Islet of Langerhans (tissue), 1 donor: ENCODE measurements around the gene ENHO.
"Not testable (repeated sequence)": the region's sequence is repeated elsewhere in the genome, so short reads cannot be mapped to it uniquely, and the experiment has no call there.

Experiments
- FAIRE-seq: peaks from one replicate; lab custom pipeline; 2011; peaks lifted over from hg19 to GRCh38; lab: Jason Lieb, UNC

The ENHO gene

DNA sequence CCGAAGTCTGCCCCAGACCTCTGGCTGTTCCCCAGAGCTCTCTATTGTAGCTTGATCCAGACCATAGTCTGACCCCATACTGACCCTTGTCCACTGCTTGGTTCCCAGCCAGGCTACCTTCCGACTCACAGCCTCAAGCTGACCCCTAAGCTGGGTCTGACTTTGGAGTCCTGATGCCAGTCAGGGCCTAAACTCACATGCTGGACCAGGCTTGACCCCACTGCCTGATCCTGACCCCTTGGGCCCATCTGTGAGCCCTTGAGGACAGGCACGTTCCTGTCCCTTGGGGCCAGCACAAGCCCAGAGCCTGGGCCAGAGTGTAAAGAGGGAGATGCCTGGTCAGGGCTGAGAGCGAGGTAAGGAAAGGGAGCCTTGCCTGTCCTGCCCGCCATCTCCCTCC lies 32.7 kb upstream of the ENHO start:
- no peak for FAIRE-seq

DNA sequence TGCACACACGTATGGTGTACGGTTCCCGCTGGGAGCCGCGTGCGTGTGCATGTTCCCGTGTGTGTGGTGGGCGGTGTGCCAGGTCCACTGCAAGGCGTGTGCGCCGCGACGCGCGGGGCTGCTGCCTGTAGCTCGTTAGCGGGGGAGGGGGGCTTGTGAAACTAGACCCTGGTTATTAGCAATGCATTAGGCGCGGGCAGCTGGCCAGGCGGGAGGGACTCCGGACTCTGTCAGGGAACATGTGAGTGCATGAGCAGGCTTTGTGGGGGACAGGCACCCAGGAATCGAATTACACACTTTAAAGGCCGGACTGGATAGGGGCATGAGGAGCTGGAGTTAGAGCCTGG lies 32.2 kb upstream of the ENHO start:
- FAIRE-seq: no peak

DNA sequence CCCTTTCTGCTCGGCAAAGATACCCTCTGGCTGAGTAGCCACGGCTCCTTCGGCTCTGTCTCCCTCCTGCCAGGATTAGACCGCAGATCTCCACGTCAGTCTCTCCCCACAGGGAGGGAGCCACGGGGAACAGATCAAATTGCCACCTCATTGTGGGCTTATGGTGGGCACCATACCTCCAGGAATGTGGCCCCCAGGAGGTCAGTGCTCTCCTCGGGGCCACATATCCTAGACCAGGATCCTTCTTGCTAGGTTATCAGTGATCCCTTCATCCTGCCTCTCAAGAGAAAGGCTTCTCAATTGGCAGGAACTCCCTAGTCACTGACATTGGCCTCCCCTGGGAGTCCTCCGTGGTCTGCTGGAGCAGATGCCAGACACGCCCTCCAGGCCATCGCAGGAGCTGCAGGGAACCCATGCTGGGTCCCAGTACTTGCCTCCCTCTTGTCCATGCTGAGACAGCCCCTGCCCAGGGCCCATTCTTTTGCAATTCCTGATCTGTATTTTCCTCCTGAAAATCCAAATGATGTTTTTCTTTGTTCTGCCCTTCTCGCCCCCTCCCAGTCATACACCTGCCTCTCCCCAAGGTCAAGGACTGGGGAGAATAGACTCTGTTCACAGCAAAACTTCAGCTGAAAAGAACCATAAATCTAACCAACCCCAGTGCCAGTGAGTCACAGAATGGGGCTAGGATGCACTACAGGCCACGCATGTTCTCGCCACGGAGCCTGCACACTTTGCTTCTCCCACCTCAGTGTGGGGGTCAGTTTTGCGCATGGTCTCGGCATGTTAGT lies 31.6 kb upstream of the ENHO start:
- no peak for FAIRE-seq

DNA sequence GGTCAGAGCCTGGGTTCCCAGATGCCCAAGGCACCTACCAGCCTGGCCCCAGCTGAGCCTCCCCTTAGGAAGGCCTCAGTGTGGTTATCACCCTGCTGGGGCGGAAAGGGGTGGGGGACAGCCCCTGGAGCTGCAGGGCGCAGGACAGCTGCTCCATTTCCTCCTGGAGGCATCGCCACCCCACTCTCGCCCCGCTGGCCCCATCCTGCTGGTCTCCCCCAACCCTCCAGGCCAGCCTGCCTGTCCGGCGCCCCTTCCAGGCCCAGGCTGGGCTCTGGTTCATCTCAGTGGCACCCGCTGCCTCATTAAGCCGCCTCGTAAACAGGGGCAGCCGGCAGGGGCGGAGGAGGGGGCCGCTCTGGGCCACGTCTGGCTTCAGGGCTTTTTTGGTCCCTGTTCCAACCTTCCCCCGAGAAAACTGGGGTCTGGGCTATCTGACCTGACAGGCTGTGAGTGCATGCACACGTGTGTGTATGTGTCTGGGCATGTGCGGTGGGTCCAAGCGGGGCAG lies 30.8 kb upstream of the ENHO start:
- FAIRE-seq: no peak

DNA sequence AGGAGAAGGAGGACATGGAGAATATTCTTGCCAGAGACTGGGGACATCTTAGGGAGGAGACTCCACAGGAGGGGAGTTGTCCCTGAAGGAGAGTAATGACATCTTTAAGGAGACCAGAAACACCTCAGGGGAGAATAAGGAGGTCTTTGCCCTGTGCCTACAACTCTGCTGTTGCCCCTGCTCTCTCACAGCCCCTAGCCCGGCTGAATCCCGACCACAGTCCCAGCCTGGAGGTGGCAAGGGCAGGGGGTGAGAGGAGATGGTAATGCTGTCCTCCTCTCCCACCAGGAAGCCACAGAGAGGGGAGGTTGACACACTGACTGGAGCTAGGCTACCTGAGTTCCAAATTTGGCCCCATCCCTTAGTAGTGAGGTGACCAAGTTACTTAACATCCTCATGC lies 30.2 kb upstream of the ENHO start:
- no peak for FAIRE-seq

DNA sequence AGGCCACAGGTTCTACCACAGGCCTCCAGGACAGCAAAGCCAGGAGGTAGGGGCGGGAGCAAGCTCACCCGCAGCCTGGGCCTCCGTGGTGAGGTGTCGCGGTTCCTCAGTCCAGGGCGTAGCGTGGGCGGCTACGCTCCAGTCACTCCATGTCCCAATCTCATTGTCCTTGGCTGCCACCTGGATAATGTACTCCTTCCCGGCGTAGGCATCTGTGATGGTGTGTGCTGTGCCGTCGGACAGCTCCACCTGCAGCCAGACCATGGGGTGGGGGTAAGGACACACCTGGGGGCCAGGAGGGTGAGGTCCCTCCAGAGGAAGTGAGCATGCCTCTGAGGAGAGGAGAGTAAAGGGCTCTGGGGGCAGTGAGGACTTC lies 29.8 kb upstream of the ENHO start:
- no peak for FAIRE-seq

DNA sequence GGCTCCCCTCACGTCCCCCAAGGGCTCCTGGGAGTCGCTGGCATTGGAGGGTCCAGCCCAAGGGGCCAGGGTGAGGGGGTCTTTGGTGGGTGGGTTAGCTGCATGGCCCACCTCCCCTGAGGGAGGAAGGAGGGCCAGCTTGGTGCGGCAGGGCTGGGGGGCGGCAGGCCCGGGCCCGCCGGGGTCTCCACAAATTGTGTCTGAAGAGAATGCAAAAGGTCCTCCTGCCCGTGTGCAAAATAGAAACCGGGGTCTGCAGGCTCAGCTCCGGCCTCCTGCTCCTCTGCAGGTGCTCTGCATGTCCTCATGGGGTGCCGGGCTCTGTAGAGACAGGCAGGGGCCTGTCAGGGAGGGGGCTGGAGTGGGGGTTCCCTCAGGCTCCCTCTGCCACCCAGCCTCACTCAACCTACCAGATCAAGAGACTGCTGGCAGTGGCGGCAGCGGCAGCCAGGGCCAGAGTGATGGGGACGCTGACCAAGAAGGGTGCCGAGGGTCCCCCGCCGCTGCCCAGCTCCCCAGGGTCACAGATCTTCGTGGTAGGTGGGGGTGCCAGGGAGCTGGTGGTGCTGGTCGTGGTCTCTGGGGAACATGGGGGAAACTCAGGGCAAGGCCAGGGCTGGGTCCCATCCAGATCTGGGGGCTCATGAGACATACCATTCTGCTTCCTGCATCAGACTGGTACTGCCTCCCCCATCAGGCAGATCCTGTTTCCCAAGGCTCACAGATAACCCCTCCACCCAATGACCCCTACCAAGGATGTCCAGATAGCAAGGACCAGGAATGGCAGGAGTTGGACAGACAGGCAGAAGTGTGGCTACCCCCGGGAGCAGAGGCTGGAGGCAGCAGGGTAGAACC lies 29.2 kb upstream of the ENHO start:
- no peak for FAIRE-seq

DNA sequence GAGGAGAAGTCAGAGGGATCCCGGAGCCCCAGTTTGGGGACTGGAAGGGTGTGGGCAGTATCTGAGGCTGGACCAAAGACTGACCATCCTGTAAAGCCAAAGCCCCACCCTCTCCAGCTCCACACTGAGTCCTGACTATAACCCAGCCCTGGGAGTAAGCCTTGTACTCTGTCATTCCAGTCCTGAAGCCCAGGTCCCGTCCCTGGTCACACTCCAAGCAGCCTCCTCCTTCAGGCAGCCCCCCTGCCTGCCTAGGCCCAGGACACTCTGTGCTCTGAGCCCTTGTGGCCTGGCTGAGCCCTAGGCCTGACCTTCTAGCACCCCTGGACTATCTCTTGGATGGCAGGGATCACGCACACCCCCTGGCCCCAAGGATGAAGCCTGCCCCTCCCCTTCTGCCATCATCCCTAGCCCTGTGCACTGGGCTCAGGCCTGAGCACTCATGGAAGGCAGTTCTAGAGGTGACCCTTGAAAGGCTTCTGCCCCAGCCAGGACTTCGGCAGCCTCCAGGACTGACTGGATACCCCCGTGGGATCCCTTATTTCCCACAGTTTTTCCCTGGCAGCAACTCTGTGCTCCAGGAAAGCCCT lies 28.0 kb upstream of the ENHO start:
- no peak for FAIRE-seq

DNA sequence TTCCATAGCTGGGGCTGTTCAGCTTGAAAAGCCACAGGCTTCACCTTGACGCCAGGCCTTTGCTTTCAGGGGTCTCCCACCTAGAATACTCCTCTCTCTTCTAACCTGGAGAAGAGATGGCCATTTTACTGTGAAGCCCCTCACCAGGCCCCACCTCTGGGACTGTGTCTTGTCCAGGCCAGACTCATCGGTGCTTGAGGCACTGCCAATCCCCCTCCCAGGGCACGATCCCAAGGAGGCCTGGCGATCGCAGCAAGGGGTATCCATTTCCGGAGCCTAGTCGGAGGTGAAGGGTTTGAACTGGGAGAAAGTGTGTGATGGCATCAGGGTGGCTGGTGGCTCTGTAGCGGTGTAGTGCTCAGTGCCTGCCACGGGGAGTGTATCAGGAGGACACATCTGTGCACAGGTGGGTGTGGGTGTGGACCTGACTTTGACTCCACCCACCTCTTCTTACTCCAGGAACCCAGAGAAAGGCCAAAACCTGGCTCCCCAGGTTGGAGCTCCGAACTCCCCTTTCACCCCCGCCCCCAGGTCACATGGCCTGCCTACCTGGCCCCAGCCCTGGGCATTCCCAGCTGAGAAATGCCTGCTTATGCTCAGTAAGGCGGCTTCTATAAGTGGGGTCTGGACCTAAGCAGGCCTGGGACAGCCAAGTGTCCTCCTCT lies 27.4 kb upstream of the ENHO start:
- FAIRE-seq: no peak

DNA sequence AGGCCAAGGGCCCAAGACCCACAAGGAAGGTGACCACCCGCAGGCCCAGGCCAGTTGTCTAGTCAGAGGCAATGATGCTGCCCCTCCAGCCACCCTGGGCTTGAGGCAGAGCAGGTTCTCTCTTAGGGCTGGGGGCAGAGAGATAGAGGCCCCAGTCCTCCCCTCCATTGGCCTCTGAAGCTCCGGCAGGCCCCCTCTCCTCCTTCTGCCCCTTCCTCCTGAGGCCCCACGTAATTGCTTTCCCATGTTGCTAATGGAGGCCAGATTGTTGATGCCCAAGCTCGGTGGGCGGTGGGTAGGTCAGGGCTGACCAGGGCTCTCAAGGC lies 26.6 kb upstream of the ENHO start:
- FAIRE-seq: no peak

DNA sequence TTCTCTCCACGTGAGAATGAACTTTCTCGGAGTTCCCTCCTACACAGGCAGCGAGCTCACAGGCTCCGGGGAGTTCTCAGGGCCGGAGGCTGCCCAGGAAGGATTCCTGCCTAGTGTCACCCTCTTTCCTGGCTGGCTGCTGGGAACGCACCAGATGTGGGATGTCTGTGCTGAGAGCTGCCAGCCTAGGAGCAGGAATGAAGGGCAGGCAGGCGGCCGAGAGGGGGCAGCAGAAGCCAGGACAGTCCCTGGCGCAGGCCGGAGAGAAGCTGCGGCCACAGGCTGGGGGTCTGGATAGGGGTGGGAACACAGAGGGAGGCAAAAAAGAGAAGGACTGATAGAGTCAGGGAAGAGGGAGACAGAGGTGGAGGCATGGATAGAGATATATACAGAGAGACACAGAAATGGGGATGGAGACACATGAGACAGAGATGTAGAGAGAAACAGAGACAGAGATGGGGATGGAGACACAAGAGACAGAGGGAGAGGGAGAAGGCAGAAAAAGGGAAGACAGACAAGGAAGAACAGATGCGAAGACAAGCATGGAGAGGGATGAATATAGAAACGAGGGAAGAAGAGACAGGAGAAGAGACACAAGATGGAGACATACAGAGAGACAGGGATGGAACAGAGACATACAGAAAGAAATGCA lies 25.3 kb upstream of the ENHO start:
- no peak for FAIRE-seq

DNA sequence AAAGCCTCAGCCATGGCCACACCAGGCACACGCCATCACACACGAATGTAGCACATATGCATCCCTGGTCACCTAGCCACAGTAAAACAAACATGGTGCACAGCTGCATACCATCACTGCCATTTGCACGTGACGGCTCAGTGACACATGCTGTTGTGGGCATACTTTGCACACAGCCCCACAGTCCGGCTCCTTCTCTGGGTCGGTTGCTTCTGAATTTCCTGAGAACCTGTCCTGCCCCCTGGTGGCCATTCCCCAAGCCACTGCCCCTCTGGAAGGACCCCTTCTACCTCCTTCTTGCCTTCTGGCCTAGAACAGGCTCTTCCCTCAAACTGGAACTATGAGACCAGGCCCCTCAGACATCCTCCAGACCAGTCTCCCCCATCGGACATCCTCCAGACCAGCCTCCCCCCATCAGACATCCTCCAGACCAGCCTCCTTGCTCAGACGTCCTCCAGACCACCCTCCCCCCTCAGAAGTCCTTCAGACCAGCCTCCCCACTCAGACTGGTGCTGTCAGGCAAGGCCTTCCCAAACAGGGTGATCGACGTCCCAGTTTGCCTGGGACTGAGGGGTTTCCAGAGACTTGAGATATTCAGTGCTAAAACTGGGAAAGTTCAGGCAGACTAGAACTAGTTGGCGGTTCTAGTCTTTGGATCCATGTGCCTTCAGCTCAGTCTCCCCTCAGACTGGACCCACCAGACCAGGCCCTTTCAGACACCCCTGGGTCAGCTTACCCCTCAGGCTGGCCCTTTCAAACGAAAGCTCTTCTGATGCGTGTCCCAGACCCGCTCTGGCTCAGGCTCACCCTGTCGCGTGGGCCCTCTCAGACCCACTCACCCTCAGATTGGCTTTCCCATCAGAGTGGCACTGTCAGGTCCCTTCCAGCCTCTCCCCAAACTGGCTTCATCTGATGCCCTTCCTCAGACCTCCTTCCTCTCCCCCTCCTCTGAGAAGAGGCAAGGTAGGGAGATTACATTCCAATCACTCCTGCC lies 24.3 kb upstream of the ENHO start:
- FAIRE-seq: no peak

DNA sequence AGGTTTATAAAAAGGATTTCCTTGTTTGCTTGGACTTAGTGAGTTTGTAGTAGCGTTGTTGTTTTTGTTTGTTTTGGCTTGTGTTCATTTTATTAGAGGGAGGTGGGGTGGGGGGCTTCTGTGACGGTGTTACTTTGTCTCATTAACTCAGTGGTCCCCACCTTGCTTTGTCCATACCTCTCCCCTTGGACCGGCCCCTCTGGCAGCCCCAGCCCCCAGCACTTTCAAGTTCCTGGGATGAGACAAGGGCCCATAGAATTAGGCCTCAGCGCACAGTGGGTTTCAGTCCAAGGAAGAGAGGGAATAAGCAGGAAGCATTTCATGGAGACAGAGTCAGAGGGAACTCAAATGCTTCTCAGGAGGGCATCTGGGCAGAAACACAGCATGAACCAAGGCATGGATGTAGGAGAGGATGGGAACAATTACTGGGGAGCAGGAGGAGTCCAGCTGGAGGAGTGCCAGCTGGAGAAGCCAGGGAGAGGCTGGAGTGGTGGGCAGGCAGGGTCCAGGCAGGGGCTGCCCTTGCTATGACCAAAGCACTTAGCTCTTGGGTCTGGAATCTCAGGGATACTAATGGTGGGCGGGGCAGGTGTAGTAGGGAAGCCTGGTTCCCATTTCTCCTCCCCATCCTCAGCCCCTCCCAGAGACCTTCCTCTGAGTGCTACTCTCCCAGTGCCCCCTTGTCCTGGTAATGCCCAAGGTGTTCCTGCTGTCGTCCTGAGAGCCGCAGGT lies 23.5 kb upstream of the ENHO start:
- FAIRE-seq: no peak

DNA sequence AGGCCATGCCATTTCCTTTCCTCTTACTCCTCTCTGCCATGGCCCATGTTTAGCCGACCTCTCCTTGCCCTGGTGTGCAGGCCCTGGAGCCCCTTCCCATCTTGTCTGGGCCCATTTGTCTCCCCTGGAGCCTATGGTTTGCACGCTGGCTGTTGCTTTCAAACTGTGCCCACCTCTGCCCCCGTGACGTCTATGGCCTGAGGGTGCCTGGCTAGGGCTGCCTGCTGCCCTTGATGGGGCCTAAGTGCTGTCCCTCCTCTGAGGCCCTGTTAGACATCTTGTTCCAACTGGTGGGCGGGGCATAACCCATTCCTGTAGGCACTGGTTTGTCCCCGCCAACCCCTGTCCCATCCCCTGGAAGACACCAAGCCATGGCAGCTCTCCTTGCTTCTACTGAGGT lies 22.7 kb upstream of the ENHO start:
- no peak for FAIRE-seq

DNA sequence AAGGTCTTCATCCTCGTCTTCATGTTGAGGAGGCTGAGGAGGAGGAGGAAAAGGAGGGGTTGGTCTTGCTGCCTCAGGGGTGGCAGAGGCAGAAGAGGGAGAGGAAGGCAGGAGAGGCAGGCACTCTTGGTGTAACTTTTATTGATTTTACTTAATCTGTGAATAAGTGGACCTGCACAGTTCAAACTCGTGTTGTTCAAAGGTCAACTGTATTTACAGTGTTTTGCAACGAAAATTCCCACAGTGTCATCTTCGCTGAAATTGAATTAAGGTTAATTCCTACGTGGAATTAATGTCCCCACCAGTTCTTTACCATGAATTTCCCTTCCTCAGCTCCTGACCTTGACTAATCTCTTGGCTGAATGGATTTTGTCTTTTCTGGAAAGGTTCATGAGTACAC lies 21.2 kb upstream of the ENHO start:
- FAIRE-seq: no peak

DNA sequence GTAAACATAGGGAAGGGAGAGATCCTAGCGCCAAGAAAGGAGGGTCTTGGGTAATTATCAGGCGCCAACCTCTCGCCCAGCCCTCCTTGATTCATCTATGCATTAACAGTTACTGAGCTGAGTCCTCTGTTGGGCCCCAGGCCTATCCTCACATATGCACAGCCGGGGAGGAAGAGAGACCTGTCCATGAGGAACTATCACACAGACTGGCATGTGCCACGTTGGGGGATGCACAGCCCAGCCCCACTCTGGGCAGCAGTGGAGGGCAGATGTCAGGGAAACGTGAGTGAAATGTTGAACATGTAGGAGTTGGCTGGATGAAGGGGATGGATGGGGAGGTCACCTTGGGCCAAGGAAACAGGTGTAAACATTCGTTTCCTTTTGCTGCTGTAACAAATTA lies 18.8 kb upstream of the ENHO start:
- no peak for FAIRE-seq

DNA sequence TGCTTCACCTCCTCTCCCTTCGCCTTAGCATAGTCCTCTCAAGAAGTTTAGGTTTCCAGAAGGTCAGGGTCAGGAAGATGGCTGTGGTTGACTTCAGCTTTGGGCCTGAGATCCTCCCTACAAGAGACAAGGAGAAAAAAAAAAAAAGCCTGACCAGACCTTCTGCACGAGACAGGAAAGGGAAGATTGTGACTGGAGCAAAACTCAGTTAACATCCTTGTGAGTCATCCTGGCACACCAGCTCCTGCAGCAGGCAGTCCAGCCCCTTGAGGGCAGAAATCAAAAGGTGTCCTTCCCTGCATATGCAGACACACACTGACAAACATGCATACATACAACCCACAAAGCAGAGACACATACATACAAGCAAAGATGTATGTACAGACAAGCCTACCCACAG lies 18.0 kb upstream of the ENHO start:
- no peak for FAIRE-seq

DNA sequence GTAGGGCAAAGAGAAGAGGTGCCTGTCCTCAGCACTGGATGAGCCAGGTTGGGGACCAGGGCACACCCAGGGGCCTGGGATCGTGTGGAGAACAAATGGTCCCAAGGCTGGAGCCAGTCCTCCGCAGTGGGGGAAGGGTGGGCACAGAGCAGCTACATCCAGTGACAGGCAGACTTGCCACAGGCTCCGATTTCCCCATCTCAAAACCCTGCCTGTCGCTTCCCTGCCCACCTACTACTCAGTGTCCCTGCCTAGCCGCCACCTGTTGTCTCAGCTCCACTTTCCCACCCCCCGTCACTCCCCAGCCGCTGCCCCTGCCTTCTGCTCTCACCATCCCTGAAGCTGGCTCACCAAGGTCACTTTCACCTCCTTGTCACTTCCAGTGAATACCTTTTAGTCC lies 13.9 kb upstream of the ENHO start:
- FAIRE-seq: no peak

DNA sequence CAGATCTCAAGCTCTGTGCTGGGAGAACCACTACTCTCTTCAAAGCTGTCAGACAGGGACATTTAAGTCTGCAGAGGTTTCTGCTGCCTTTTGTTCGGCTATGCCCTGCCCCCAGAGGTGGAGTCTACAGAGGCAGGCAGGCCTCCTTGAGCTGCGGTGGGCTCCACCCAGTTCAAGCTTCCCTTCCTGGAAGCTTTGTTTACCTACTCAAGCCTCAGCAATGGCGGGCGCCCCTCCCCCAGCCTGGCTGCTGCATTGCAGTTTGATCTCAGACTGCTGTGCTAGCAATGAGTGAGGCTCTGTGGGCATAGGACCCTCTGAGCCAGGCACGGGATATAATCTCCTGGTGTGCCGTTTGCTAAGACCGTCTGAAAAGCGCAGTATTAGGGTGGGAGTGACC lies 9.3 kb upstream of the ENHO start:
- not testable (repeated sequence) for FAIRE-seq

DNA sequence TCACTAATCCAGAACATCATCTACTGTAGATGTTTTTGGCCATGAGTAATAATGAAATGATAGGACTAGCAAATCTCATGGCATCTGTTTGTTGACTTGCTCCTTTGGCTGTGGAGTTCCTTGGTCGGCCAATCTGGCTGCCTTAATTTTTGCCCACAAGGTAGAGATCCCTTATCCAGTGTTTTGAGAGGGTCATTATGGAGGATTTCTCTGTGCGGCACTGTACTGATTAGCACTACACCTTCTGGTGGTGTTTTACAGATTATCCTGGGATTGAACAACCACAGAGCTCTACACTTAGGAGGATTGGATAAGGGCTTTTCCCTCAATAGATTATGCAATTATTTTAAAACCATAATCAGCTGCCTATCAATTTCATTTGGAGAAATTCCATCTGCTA lies 3.2 kb upstream of the ENHO start:
- FAIRE-seq: no peak

DNA sequence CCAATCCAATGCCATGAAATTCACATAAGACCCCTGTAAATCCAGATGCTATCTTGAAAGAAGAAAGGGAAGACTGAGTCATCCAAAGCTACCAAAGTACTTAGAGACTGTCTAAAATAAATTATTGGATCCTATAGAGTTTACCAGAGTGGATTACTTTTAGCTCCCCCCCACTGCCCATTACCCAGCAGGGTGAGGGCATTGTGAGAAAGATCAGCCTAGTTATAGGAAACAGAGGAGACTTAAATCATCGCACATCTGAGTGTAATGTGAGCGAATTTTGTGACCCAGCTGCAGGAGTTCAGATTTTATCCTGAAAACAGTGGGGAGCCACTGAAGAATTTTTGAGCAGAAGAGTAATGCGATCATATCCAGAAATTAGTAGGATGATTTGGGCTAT lies 1.6 kb upstream of the ENHO start:
- FAIRE-seq: no peak
